Liver (tissue), 3 donors: Measurements from ENCODE around the gene UGGT2.
"Not testable (repeated sequence)": the region's sequence is repeated elsewhere in the genome, so short reads cannot be mapped to it uniquely, and the experiment has no call there.

ENCODE experiments used
- EGR1 ChIP-seq, 2 donors: IDR thresholded peaks; 2 replicates each; pipeline ENCODE4 v1.6.1; 2016 to 2018; ENCODE audit warnings: antibody characterized with exemption in 2 of 2, low read depth in 2 of 2
- FOXA1 ChIP-seq: IDR thresholded peaks from 2 replicates; pipeline ENCODE4 v1.6.1; 2016; ENCODE audit warnings: antibody characterized with exemption
- SP1 ChIP-seq: IDR thresholded peaks from 2 replicates; pipeline ENCODE4 v1.6.1; 2018; ENCODE audit warnings: antibody characterized with exemption, mild to moderate bottlenecking
- TAF1 ChIP-seq: conservative IDR thresholded peaks from 2 replicates; pipeline ENCODE4 v1.6.1; 2016; ENCODE audit warnings: antibody characterized with exemption, mild to moderate bottlenecking
- TF ChIP-seq, protein P1 (sequence below): fragments of 150-350 bp; IDR thresholded peaks from 2 replicates; pipeline ENCODE4 v1.5.1; 2017; ENCODE audit warnings: improper control_type of control experiment, low read depth, low read length; ENCODE audit not compliant: missing input control
- donor health status: healthy.
- donor health status: healthy.

DNA sequence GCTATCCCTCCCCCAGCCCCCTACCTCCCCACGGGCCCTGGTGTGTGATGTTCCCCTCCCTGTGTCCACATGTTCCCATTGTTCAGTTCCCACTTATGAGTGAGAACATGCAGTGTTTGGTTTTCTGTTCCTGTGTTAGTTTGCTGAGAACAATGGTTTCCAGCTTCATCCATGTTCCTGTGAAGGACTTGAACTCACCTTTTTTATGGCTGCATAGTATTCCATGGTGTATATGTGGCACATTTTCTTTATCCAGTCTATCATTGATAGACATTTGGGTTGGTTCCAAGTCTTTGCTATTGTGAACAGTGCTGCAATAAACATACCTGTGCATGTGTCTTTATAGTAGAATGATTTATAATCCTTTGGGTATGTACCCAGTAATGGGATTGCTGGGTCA lies 271.3 kb downstream of the UGGT2 start:
- not testable (repeated sequence) for TF ChIP-seq EGR1 (IDR thresholded peaks at IDR 0.05; ENCODE audit: low read depth in 2 of 2); FOXA1; SP1; TAF1
- TF ChIP-seq, protein P1, sequence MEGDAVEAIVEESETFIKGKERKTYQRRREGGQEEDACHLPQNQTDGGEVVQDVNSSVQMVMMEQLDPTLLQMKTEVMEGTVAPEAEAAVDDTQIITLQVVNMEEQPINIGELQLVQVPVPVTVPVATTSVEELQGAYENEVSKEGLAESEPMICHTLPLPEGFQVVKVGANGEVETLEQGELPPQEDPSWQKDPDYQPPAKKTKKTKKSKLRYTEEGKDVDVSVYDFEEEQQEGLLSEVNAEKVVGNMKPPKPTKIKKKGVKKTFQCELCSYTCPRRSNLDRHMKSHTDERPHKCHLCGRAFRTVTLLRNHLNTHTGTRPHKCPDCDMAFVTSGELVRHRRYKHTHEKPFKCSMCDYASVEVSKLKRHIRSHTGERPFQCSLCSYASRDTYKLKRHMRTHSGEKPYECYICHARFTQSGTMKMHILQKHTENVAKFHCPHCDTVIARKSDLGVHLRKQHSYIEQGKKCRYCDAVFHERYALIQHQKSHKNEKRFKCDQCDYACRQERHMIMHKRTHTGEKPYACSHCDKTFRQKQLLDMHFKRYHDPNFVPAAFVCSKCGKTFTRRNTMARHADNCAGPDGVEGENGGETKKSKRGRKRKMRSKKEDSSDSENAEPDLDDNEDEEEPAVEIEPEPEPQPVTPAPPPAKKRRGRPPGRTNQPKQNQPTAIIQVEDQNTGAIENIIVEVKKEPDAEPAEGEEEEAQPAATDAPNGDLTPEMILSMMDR: not testable (repeated sequence)
